Measurements from ENCODE around the gene PRMT3. TPM values are rescaled to one million over a fixed set of nuclear protein-coding genes. Genes with fewer than 3 reads are reported as not detected.
"Not testable (repeated sequence)": the region's sequence is repeated elsewhere in the genome, so short reads cannot be mapped to it uniquely, and the experiment has no call there.

The PRMT3 gene
- total RNA-seq, 2 experiments from 2014 or later = 14.9 to 15.6 TPM

DNA sequence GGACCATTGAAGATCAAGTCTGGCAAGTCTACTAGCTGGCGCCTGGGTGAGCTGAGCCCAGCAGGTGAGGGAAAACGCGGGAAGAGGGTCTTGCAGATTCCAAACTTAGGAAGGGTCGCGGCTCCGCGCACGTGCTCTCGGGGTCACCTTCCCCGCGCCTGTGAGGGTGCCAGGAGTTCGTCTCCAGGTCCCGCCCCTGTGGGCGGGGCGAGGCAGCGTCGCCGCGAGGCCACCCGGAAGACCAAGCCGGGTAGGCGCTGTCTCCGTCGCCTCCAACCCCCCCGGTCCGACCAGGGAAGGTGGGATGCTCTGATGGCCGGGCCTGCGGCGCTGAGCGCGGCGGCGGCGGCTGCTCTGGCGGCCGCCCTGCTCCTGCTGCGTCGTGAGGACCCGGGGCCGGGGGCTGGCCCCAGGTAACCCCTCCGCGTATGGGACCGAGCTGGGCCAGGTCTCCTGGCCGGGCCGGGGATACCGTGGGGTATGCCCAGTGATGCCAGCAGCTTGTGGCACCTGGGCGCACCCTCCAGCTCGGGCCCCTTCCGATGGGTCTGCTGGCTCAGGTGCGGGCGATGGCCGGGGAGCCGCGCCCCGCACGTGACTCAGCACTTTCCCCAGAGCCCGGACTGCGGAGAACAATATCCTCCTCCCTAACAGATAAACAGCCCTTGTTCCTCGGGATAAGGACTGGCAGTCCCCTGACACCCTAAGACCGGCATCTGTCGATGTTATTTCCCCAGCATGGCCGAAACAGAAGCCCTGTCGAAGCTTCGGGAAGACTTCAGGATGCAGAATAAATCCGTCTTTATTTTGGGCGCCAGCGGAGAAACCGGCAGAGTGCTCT is 23.8 kb upstream of the PRMT3 start, which contains the start of gene HTATIP2:
Gene HTATIP2, plus strand, starts transcription at position 215 of the 841 bp plus-strand sequence. Its CDS starts 524 bp downstream, at position 739.
- Mint-ChIP-seq H3K27ac (peak within 1 kb of the TSS; percentile 77), H3K4me3 (peak within 1 kb of the TSS; percentile 81), H3K27me3 (no peaks in the 10 kb centered on the region), H3K4me1 (peaks cover 61% of the 10 kb centered on the region), H3K9me3 (no peaks in the 10 kb centered on the region), H3K36me3 (ENCODE audit: low read depth) (peaks cover 28% of the 10 kb centered on the region)
- ChIA-PET POLR2A (interaction anchor here (0.7 to 2.2 kb wide), 15 partner anchors 8 to 47 kb away, joined by 3 to 10 read pairs (median 4); no protein-coding TSS in a partner anchor), CTCF (interaction anchor here (0.6 to 3.0 kb wide), 5 partner anchors 9 to 236 kb away, joined by 3 to 16 read pairs (median 4); partner anchors contain the start of gene PRMT3)
- peak; percentile 75 for DNase-seq

DNA sequence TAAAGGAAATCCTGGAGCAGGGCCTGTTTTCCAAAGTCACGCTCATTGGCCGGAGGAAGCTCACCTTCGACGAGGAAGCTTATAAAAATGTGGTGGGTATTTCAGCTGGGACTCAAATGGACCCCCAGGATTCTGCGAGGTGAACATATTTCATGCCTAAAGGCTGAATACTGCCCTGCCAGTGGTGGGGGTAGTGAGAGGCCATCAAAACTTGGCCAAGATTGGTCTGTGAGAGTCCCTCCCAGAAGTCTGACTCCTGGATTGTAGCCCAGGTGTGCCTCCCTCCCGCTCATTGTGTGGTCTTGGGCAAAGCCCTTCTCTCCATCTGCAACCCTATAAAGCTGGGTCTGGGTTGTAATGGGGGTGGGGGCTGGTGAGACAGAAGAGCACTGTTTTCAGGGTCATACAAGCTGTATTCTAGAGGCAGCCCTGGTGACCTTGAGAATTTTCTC is 23.1 kb upstream of the PRMT3 start:
- no peak for DNase-seq
- ChIA-PET CTCF (interaction anchor here (0.5 to 3.0 kb wide), 6 partner anchors 9 to 236 kb away, joined by 3 to 16 read pairs (median 4); partner anchors contain the start of gene PRMT3), POLR2A (interaction anchor here (0.7 to 2.2 kb wide), 14 partner anchors 8 to 46 kb away, joined by 3 to 10 read pairs (median 4); no protein-coding TSS in a partner anchor)
- peaks cover 67% of the 10 kb centered on the region for H3K4me1 Mint-ChIP-seq
- no peaks in the 10 kb centered on the region for H3K27me3 Mint-ChIP-seq
- peak overlapping the region; percentile 77 for H3K27ac Mint-ChIP-seq
- no peaks in the 10 kb centered on the region for H3K9me3 Mint-ChIP-seq
- peaks cover 33% of the 10 kb centered on the region for H3K36me3 Mint-ChIP-seq (ENCODE audit: low read depth)
- H3K4me3 Mint-ChIP-seq = peak overlapping the region; percentile 78

DNA sequence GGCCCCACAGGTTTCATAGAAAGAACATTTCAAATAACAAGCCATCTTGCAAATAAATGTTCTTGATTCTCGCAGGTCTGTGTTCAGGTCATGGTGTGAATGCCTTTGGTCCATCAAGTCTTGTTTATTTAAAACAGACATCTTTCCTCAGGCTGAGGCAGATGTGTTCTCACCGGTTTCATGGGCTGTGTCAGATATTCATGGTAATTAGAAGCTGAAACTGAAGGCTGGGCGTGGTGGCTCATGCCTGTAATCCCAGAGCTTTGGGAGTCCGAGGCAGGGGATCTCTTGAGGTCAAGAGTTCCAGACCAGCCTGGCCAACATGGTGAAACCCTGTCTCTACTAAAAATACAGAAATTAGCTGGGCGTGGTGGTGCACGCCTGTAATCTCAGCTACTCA is 22.1 kb upstream of the PRMT3 start:
- Mint-ChIP-seq H3K4me1 (peaks cover 76% of the 10 kb centered on the region), H3K4me3 (peak overlapping the region; percentile 78), H3K36me3 (ENCODE audit: low read depth) (peaks cover 44% of the 10 kb centered on the region)
- not testable (repeated sequence) for H3K9me3 Mint-ChIP-seq, H3K27me3 Mint-ChIP-seq, H3K27ac Mint-ChIP-seq, DNase-seq
- ChIA-PET CTCF (interaction anchor here (0.7 kb wide), 1 partner anchor 234 kb away, joined by 3 read pairs; no protein-coding TSS in a partner anchor), POLR2A (interaction anchor here (1.3 kb wide), 1 partner anchor 45 kb away, joined by 3 read pairs; no protein-coding TSS in a partner anchor)

DNA sequence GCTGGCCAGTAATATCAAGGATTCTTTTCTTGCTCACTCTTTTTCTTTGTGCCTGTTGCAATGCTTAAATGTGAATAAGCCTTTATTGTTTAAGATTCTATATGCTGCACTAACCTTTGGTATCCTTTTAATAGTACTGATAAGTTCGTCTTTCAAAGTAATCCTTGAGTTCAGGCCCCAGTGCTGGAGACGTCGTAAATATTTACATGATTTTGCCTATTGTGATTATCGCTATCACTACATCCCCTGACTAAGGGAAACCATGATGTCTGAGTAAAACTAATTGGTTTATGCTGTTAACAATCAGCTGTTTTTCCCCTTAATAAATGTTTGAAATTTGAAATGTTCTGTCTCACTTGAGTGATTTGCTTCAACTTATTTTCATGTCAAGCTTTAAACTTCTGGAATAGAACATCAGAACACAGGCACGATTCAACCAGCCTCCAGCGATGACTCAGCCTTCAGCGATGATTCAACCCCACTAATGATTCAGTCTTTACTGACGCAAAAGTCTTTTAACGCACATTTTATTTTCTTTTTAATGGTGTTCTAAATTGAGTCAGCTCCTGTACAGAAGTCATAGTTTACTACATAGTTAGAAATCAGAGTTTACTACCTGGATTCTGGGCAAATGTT is 20.1 kb upstream of the PRMT3 start:
- peaks cover 68% of the 10 kb centered on the region for H3K4me1 Mint-ChIP-seq
- no peaks in the 10 kb centered on the region for H3K9me3 Mint-ChIP-seq
- ChIA-PET CTCF (interaction anchor here (0.8 to 4.3 kb wide), 4 partner anchors 13 to 30 kb away, joined by 3 to 16 read pairs (median 6); no protein-coding TSS in a partner anchor), POLR2A (interaction anchor here (0.8 to 1.6 kb wide), 4 partner anchors 9 to 30 kb away, joined by 3 to 5 read pairs (median 4); no protein-coding TSS in a partner anchor)
- H3K36me3 Mint-ChIP-seq (ENCODE audit: low read depth) = peaks cover 55% of the 10 kb centered on the region
- peak overlapping the region; percentile 44 for H3K4me3 Mint-ChIP-seq
- no peaks in the 10 kb centered on the region for H3K27me3 Mint-ChIP-seq
- DNase-seq = peak; percentile 63
- H3K27ac Mint-ChIP-seq = peak overlapping the region; percentile 74

DNA sequence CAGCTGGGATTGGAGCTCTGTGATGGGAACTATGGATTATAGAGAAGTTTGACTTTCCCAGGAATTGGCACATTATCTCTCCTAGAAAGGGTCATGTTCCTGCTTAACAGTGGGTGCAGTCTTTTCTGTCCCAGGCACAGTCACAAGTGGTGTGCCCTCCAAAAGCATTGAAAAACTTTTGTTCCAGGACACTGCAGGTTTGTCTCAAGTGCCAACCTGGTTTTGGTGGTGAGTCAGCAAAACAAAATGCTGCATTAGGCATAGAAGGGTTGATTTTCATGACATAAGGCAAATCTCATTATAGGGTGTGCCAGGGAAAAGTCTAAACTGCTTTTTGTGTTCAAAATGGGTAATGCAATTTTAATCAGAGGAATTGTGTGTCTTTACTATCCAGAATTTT is 19.1 kb upstream of the PRMT3 start:
- ChIA-PET CTCF (interaction anchor here (1.3 to 4.3 kb wide), 3 partner anchors 14 to 29 kb away, joined by 5 to 16 read pairs (median 6); no protein-coding TSS in a partner anchor), POLR2A (interaction anchor here (0.8 to 1.1 kb wide), 4 partner anchors 8 to 29 kb away, joined by 3 to 4 read pairs (median 3); no protein-coding TSS in a partner anchor)
- Mint-ChIP-seq H3K27me3 (no peaks in the 10 kb centered on the region), H3K36me3 (ENCODE audit: low read depth) (peaks cover 60% of the 10 kb centered on the region), H3K9me3 (no peaks in the 10 kb centered on the region), H3K4me3 (no peak overlapping the region), H3K27ac (peak overlapping the region; percentile 64), H3K4me1 (peaks cover 60% of the 10 kb centered on the region)
- DNase-seq = no peak

DNA sequence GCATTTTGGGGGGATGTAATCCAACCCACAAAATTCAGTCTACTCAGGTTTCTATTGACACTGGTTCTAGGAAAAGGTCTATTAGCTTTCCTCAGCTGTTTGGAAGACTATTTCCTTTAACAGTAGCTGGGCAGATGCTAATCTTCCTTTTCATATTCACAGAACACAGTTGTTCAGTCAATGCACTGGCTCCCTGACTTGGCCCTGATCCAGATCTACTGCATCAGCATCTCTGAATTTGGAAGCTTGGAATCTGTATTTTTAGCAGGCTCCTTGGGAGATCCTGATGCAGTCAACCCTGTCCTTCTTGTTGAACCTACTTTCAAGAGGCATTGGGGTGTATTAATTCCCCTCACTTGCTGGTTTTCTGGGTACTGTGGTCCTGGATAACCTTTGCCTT is 17.7 kb upstream of the PRMT3 start:
- no peak overlapping the region for H3K4me3 Mint-ChIP-seq
- POLR2A ChIA-PET = no interaction called here
- no peaks in the 10 kb centered on the region for H3K9me3 Mint-ChIP-seq
- CTCF ChIA-PET = interaction anchor here (1.5 to 4.3 kb wide), 2 partner anchors 15 to 17 kb away, joined by 5 to 16 read pairs; no protein-coding TSS in a partner anchor
- no peaks in the 10 kb centered on the region for H3K27me3 Mint-ChIP-seq
- no peak overlapping the region for H3K27ac Mint-ChIP-seq
- H3K4me1 Mint-ChIP-seq = peaks cover 61% of the 10 kb centered on the region
- H3K36me3 Mint-ChIP-seq (ENCODE audit: low read depth) = peaks cover 71% of the 10 kb centered on the region
- no peak for DNase-seq

DNA sequence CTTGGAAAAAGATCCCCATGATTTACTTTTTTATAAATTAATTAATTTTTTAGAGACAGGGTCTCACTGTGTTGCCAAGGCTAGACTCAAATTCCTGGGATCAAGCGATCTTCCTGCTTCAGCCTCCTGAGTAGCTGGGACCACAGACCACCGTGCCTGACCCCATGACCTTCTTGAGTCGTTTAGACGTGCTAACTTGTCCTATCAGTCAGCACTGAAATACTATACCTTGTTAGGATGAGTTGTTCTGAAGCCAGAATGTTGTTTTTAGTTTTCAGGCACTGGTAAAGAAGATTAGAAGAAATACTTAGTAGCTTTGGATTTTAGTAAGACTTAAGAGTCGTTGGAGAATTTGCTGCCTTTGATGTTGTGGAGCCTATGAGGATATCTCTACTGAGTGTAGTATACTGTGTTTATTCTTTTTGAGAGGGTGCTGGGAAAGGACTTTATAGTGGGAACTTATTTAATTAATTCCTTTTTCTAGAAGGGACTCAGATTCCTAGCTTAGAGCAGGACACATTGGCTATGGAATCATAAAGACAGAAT is 15.4 kb upstream of the PRMT3 start:
- H3K9me3 Mint-ChIP-seq = no peaks in the 10 kb centered on the region
- H3K4me1 Mint-ChIP-seq = peaks cover 43% of the 10 kb centered on the region
- POLR2A ChIA-PET = interaction anchor here (0.8 to 1.4 kb wide), 3 partner anchors 8 to 15 kb away, joined by 3 to 4 read pairs (median 3); no protein-coding TSS in a partner anchor
- no peak overlapping the region for H3K4me3 Mint-ChIP-seq
- CTCF ChIA-PET = interaction anchor here (1.3 to 1.6 kb wide), 2 partner anchors 17 to 25 kb away, joined by 5 to 13 read pairs; no protein-coding TSS in a partner anchor
- no peaks in the 10 kb centered on the region for H3K27me3 Mint-ChIP-seq
- peaks cover 70% of the 10 kb centered on the region for H3K36me3 Mint-ChIP-seq (ENCODE audit: low read depth)
- no peak overlapping the region for H3K27ac Mint-ChIP-seq
- DNase-seq = no peak

DNA sequence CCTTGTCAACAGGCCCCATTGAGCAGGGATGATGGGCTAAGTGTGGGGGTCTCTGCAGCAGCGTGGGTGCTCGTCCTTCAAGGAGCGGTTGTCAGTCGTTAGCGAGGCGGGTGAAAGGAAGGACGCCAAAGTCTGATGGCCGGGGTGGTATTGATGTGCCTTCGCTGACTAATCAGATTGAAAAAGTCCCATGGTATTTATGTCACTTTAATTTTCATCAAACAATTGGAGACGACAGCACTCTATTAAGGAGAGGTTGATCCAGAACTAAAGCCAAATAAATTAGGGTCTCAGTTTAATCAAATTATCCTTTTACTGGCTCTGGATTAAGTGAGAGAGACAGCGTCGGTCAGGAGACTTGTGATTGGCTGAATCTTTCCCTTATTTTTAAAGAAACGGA is 14.4 kb upstream of the PRMT3 start:
- H3K36me3 Mint-ChIP-seq (ENCODE audit: low read depth) = peaks cover 64% of the 10 kb centered on the region

DNA sequence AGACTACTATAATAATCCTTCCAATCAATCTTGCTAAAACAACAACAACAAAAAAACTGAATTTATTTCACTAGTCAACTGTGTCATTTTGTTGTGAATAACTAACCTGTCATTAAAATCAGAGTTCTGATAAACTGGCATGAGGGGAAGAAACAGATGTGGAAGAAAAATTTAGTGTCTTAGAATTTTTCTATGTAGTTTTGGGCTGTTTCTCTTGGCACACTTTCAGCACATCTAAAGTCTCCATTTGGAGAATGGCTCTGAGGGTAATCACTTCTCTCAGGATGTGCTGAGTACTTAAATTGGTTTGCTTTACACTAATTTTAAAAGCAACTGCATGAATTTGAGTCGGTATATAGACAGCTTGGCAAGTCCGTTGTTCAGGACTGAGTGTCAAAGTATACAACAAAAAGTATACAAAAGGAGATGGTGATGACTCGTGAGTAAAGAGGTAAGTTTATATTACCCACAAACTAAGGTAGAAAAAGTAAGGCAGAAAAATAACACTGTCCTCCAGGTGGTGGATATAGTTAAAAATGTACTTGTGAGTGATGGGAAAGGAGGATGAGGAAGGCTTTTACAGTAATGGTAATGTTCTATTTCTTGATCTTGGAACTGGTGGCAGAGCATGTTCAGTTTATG is 13.8 kb upstream of the PRMT3 start:
- CTCF ChIA-PET = interaction anchor here (0.8 to 1.4 kb wide), 3 partner anchors 13 to 23 kb away, joined by 3 to 5 read pairs (median 5); no protein-coding TSS in a partner anchor
- H3K4me3 Mint-ChIP-seq = no peak overlapping the region
- peak overlapping the region; percentile 0 for H3K27ac Mint-ChIP-seq
- peaks cover 30% of the 10 kb centered on the region for H3K4me1 Mint-ChIP-seq
- POLR2A ChIA-PET = interaction anchor here (1.4 kb wide), 1 partner anchor 10 kb away, joined by 4 read pairs; the partner anchor contains the start of gene HTATIP2
- DNase-seq = no peak
- H3K36me3 Mint-ChIP-seq (ENCODE audit: low read depth) = peaks cover 59% of the 10 kb centered on the region
- no peaks in the 10 kb centered on the region for H3K9me3 Mint-ChIP-seq
- no peaks in the 10 kb centered on the region for H3K27me3 Mint-ChIP-seq

More for the DNA sequence above, 14.4 kb upstream of the PRMT3 start:
- DNase-seq = no peak
- no peak overlapping the region for H3K27ac Mint-ChIP-seq
- H3K27me3 Mint-ChIP-seq = no peaks in the 10 kb centered on the region
- H3K9me3 Mint-ChIP-seq = no peaks in the 10 kb centered on the region
- CTCF ChIA-PET = interaction anchor here (0.6 to 1.6 kb wide), 3 partner anchors 18 to 586 kb away, joined by 3 to 13 read pairs (median 5); no protein-coding TSS in a partner anchor
- POLR2A ChIA-PET = interaction anchor here (0.8 to 1.4 kb wide), 2 partner anchors 9 to 14 kb away, joined by 3 to 4 read pairs; no protein-coding TSS in a partner anchor
- no peak overlapping the region for H3K4me3 Mint-ChIP-seq
- H3K4me1 Mint-ChIP-seq = peaks cover 35% of the 10 kb centered on the region

DNA sequence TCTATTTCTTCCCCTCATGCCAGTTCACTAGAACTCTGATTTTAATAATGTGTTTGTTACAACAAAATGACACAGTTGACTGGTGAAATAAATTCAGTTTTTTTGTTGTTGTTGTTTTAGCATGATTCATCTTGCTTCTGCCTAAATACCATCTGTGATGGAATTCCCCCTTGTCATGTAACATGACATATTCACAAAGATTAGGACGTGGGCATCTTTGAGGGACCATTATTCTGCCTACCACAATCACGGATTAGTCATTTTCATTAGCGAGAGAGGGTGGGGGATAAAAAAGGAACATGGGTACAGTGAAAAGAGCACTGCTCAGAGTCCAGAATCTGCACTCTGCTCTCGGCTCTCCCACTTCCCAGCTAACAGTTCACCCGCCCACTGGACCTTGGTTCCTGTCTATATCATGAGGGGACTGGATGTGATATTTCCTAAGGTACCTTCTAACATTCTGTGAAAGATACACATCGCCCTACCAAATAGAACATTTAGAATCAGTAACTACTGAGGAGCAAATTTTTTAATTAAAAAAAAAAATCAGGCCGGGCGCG is 12.7 kb upstream of the PRMT3 start:
- peaks cover 19% of the 10 kb centered on the region for H3K4me1 Mint-ChIP-seq
- peaks cover 59% of the 10 kb centered on the region for H3K36me3 Mint-ChIP-seq (ENCODE audit: low read depth)
- H3K9me3 Mint-ChIP-seq = no peaks in the 10 kb centered on the region
- H3K27ac Mint-ChIP-seq = no peak overlapping the region
- POLR2A ChIA-PET = interaction anchor here (1.4 kb wide), 1 partner anchor 11 kb away, joined by 4 read pairs; the partner anchor contains the start of gene HTATIP2
- H3K27me3 Mint-ChIP-seq = no peaks in the 10 kb centered on the region
- CTCF ChIA-PET = interaction anchor here (0.9 to 1.4 kb wide), 2 partner anchors 12 to 17 kb away, joined by 5 read pairs; no protein-coding TSS in a partner anchor
- no peak for DNase-seq
- H3K4me3 Mint-ChIP-seq = no peak overlapping the region

DNA sequence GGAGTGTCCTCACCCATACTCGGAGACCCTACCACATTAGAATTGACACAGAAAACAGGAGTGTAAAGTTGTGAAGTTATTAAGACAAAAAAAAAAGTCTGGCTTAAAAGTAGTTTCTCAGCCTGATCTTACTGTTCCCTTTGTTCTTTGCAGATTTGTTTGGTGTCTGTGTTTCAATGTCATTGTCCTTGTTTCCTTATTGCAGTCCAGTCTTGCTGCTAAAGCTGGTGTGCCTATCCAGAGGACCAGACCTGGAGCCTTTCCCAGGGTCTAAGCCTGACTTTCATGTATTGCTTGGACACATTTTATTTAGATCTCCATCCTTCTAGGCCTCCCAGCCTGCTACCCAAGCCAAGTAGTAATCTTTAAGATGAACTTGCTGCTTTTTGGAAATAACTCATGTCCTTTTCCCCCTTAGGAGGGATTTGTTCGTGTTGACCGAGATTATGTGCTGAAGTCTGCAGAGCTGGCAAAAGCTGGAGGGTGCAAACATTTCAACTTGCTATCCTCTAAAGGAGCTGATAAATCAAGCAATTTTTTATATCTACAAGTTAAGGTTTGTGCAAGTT is 11.3 kb upstream of the PRMT3 start:
- Mint-ChIP-seq H3K27ac (no peak overlapping the region), H3K4me3 (no peak overlapping the region), H3K4me1 (peaks cover 13% of the 10 kb centered on the region), H3K36me3 (ENCODE audit: low read depth) (peaks cover 53% of the 10 kb centered on the region), H3K27me3 (no peaks in the 10 kb centered on the region), H3K9me3 (no peaks in the 10 kb centered on the region)
- DNase-seq = no peak
- ChIA-PET POLR2A (interaction anchor here (1.0 kb wide), 1 partner anchor 8 kb away, joined by 3 read pairs; no protein-coding TSS in a partner anchor), CTCF (interaction anchor here (0.6 kb wide), 1 partner anchor 481 kb away, joined by 3 read pairs; no protein-coding TSS in a partner anchor)
